GM12891 (cell line): Measurements from ENCODE around the gene HCFC2.

ENCODE experiments used
- PAX5 ChIP-seq: IDR thresholded peaks from 2 replicates; pipeline ENCODE4 v1.6.1; 2011; ENCODE audit warnings: low read length, moderate library complexity, mild to moderate bottlenecking; ENCODE audit not compliant: insufficient read depth, severe bottlenecking
- POLR2A ChIP-seq: IDR thresholded peaks from 2 replicates; pipeline ENCODE4 v1.6.1; 2011; ENCODE audit warnings: low read depth, low read length, control low read depth
- POLR2AphosphoS5 ChIP-seq: IDR thresholded peaks from 2 replicates; pipeline ENCODE4 v1.6.1; 2011; ENCODE audit warnings: low read depth, low read length, control low read depth
- SPI1 ChIP-seq: IDR thresholded peaks from 2 replicates; pipeline ENCODE4 v1.6.1; 2011; ENCODE audit warnings: low read depth, low read length, control low read depth
- TAF1 ChIP-seq: IDR thresholded peaks from 2 replicates; pipeline ENCODE4 v1.6.1; 2011; ENCODE audit warnings: low read depth, low read length, control low read depth

DNA sequence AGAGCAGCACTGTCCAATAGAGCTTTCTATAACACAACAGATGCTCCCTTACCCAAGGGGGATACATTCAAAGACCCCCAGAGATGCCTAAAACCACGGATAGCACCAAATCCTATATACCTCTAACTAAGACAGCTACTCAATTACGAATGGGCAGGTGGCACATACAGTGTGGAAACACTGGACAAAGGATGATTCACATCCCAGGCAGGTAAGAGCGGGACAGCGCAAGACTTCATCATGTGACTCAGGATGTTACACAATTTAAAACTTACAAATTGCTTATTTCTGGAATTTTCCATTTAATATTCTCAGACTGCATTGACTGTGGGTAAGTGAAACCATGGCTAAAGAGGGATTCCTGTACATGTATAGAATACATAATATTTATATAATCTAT is 5.5 kb upstream of the HCFC2 start:
- no peak for TF ChIP-seq POLR2AphosphoS5
- TF ChIP-seq TAF1 = no peak
- TF ChIP-seq SPI1 = no peak
- no peak for TF ChIP-seq POLR2A
- TF ChIP-seq PAX5 = no peak
